ENCODE data around the gene COL23A1.
"Not testable (repeated sequence)": the region's sequence is repeated elsewhere in the genome, so short reads cannot be mapped to it uniquely, and the experiment has no call there.

COL23A1 gene

GRCh38 chr5:178232920-178233429, 357.2 kb downstream of the COL23A1 start:
- DNase-seq = no peak

GRCh38 chr5:178232124-178232919, 357.9 kb downstream of the COL23A1 start, which contains the start of gene PHYKPL:
TSS of gene PHYKPL (minus strand) at chr5:178232802. CDS start at chr5:178232550, 252 bp downstream.
- peak; percentile 64 for DNase-seq

- DNase-seq = no peak
These were observed 358.6 kb downstream of the COL23A1 start for GRCh38 chr5:178231539-178232123.

GRCh38 chr5:178230879-178231538, 359.2 kb downstream of the COL23A1 start:
- peak; percentile 17 for DNase-seq

GRCh38 chr5:178229861-178230260, 360.3 kb downstream of the COL23A1 start:
- no peak for DNase-seq

GRCh38 chr5:178229111-178229510, 361.1 kb downstream of the COL23A1 start:
- not testable (repeated sequence) for DNase-seq

- no peak for DNase-seq
These were observed 361.6 kb downstream of the COL23A1 start for GRCh38 chr5:178228609-178229008.

GRCh38 chr5:178227929-178228328, 362.3 kb downstream of the COL23A1 start:
- no peak for DNase-seq

- no peak for DNase-seq
These were observed 363.0 kb downstream of the COL23A1 start for GRCh38 chr5:178227138-178227659.

GRCh38 chr5:178225174-178225573, 365.0 kb downstream of the COL23A1 start:
- no peak for DNase-seq

- no peak for DNase-seq
These were observed 365.8 kb downstream of the COL23A1 start for GRCh38 chr5:178224403-178224802.

- no peak for DNase-seq
These were observed 366.3 kb downstream of the COL23A1 start for GRCh38 chr5:178223828-178224335.

GRCh38 chr5:178223196-178223773, 366.9 kb downstream of the COL23A1 start:
- DNase-seq = no peak

GRCh38 chr5:178222292-178222691, 367.9 kb downstream of the COL23A1 start:
- DNase-seq = no peak

- no peak for DNase-seq
These were observed 368.3 kb downstream of the COL23A1 start for GRCh38 chr5:178221853-178222252.

GRCh38 chr5:178221282-178221681, 368.9 kb downstream of the COL23A1 start:
- DNase-seq = no peak

GRCh38 chr5:178218827-178219226, 371.4 kb downstream of the COL23A1 start:
- DNase-seq = no peak

GRCh38 chr5:178218237-178218776, 371.9 kb downstream of the COL23A1 start:
- DNase-seq = no peak

- DNase-seq = no peak
These were observed 373.4 kb downstream of the COL23A1 start for GRCh38 chr5:178216779-178217178.

GRCh38 chr5:178216088-178216534, 374.1 kb downstream of the COL23A1 start:
- DNase-seq = no peak

- no peak for DNase-seq
These were observed 374.8 kb downstream of the COL23A1 start for GRCh38 chr5:178215280-178216002.

Data from fibroblast of upper back skin (primary cell).